Purkinje cell (primary cell): ENCODE results near the gene KRT82. TPM values are rescaled to one million over a fixed set of nuclear protein-coding genes. Genes with fewer than 3 reads are reported as not detected.

Experiments used
- polyA plus RNA-seq: library from polyadenylated mRNA; unstranded; fragments of >200 nt; fragmentation: Nextera tagmentation; gene quantifications from 2 replicates; pipeline ENCODE4 v1.2.1, GENCODE V29; 2014

KRT82 gene
- polyA plus RNA-seq, result not detected in 2 replicates

GRCh38 chr12:52405922-52406385 lies at the start of gene KRT82:
TSS of gene KRT82 (minus strand) at chr12:52406335. CDS start at chr12:52406277, 58 bp downstream.

GRCh38 chr12:52452101-52452500 lies 46.0 kb upstream of the KRT82 start, which contains the start of gene KRT6B:
TSS of gene KRT6B (minus strand) at chr12:52452146. CDS start at chr12:52452078, 68 bp downstream.

GRCh38 chr12:52434081-52434733 lies 28.1 kb upstream of the KRT82 start, which contains the start of gene KRT75:
TSS of gene KRT75 (minus strand) at chr12:52434371. CDS start at chr12:52434304, 67 bp downstream.

GRCh38 chr12:52385226-52385702 lies 20.9 kb downstream of the KRT82 start, which contains the start of gene KRT84:
TSS of gene KRT84 (minus strand) at chr12:52385652. CDS start at chr12:52385585, 67 bp downstream.

GRCh38 chr12:52366738-52367485 lies 39.2 kb downstream of the KRT82 start, which contains the start of gene KRT85:
TSS of gene KRT85 (minus strand) at chr12:52367481. CDS start at chr12:52367405, 76 bp downstream.

Other genes starting within 250 kb of the KRT82 start
- not detected in 2 replicates for gene KRT80, start 214.3 kb downstream of the KRT82 start, polyA plus RNA-seq
- gene KRT7, start 173.1 kb downstream of the KRT82 start, polyA plus RNA-seq, result not detected in 2 replicates
- 0.19 and 0.92 TPM in 2 replicates for gene KRT86, start 131.7 kb downstream of the KRT82 start, polyA plus RNA-seq
- gene KRT81, start 114.8 kb downstream of the KRT82 start, polyA plus RNA-seq, result not detected in 2 replicates
- not detected in 2 replicates for gene KRT83, start 84.9 kb downstream of the KRT82 start, polyA plus RNA-seq
- gene KRT85, start 38.9 kb downstream of the KRT82 start, polyA plus RNA-seq, result not detected in 2 replicates
- gene KRT84, start 20.7 kb downstream of the KRT82 start, polyA plus RNA-seq, result not detected in 2 replicates
- gene KRT75, start 28.0 kb upstream of the KRT82 start, polyA plus RNA-seq, result not detected in 2 replicates
- gene KRT6B, start 45.8 kb upstream of the KRT82 start, polyA plus RNA-seq, result not detected in 2 replicates
- not detected in 2 replicates for gene KRT6C, start 67.5 kb upstream of the KRT82 start, polyA plus RNA-seq
- gene KRT6A, start 86.9 kb upstream of the KRT82 start, polyA plus RNA-seq, result not detected in 2 replicates
- not detected in 2 replicates for gene KRT5, start 114.1 kb upstream of the KRT82 start, polyA plus RNA-seq
- not detected in 2 replicates for gene KRT71, start 146.8 kb upstream of the KRT82 start, polyA plus RNA-seq
- 0.35 and 0.92 TPM in 2 replicates for gene KRT74, start 167.5 kb upstream of the KRT82 start, polyA plus RNA-seq
- gene KRT72, start 195.1 kb upstream of the KRT82 start, polyA plus RNA-seq, result 2.1 and 5.0 TPM in 2 replicates
- gene KRT73, start 212.2 kb upstream of the KRT82 start, polyA plus RNA-seq, result not detected in 2 replicates
- gene KRT2, start 245.9 kb upstream of the KRT82 start, polyA plus RNA-seq, result not detected in 2 replicates